B cell (primary cell): ENCODE results near the gene PTPRN2. TPM values are rescaled to one million over a fixed set of nuclear protein-coding genes. Genes with fewer than 3 reads are reported as not detected.

Source experiments
- ATAC-seq: fragments of 200-7000 bp; cut with Tn5 transposase; one replicate; pipeline ENCODE4 v1.10.0; 2021; ENCODE audit warnings: low read depth, mild to moderate bottlenecking, moderate number of reproducible peaks, moderate library complexity
- CTCF ChIA-PET: fragments of 350-600 bp; sonication (Branson Sonifier 250); formaldehyde crosslinking; loops from one replicate; lab custom pipeline; 2021; ENCODE audit warnings: antibody characterized with exemption, inconsistent platforms; lab: Charles Lee
- POLR2A ChIA-PET: fragments of 350-600 bp; sonication (Branson Sonifier 250); formaldehyde crosslinking; loops from one replicate; lab custom pipeline; 2021; ENCODE audit warnings: antibody characterized with exemption; lab: Charles Lee
- DNase-seq: peaks from one replicate; pipeline ENCODE4 v3.0.0; 2013
- H2AFZ ChIP-seq: 2 replicates; pipeline ENCODE4 v1.6.1; 2012; ENCODE audit warnings: mild to moderate bottlenecking, low read depth, low read length; ENCODE audit not compliant: insufficient read depth, poor library complexity, severe bottlenecking
- H3K27ac ChIP-seq, 2 donors: 1 replicate in 1 of 2; 2 replicates in 1 of 2; pipeline ENCODE4 v1.5.1; 2012 to 2013; ENCODE audit warnings: low read length in 2 of 2, mild to moderate bottlenecking in 2 of 2, moderate library complexity in 1 of 2
- H3K27me3 ChIP-seq, 4 experiments: fragments of 200-600 bp in 1 of 4; sonication (generic) in 1 of 4; replicated peaks in 1 of 4; 1 replicate in 2 of 4; 2 replicates in 2 of 4; pipeline versions ENCODE4 v1.6.1 to v1.7.0; 2013 to 2016; ENCODE audit warnings: low read length in 3 of 4, mild to moderate bottlenecking in 2 of 4, mixed read lengths in 1 of 4, moderate library complexity in 1 of 4; ENCODE audit not compliant: insufficient read depth in 4 of 4, control insufficient read depth in 3 of 4; ENCODE audit errors: control extremely low read depth in 1 of 4
- H3K36me3 ChIP-seq, 2 experiments: replicated peaks in 1 of 2; 1 replicate in 1 of 2; 2 replicates in 1 of 2; pipeline versions ENCODE4 v1.6.1 to v1.7.1; 2013; ENCODE audit warnings: low read length in 1 of 2; ENCODE audit not compliant: insufficient read depth in 2 of 2, control insufficient read depth in 1 of 2; ENCODE audit errors: control extremely low read depth in 1 of 2, extremely low read depth in 1 of 2
- H3K4me1 ChIP-seq, 2 donors: fragments of 200-600 bp in 1 of 2; sonication (generic) in 1 of 2; 1 replicate in 1 of 2; 2 replicates in 1 of 2; pipeline versions ENCODE4 v1.5.1 to v1.6.1; 2013 to 2017; ENCODE audit warnings: low read length in 2 of 2; ENCODE audit not compliant: control insufficient read depth in 2 of 2, insufficient read depth in 2 of 2
- H3K4me2 ChIP-seq: replicated peaks from 2 replicates; pipeline ENCODE3; 2012; ENCODE audit warnings: mild to moderate bottlenecking, low read depth, low read length; ENCODE audit not compliant: poor library complexity, severe bottlenecking
- H3K4me3 ChIP-seq, 5 experiments: fragments of 200-600 bp in 1 of 5; sonication (generic) in 1 of 5; 1 replicate in 3 of 5; 2 replicates in 2 of 5; pipeline versions ENCODE4 v1.5.1 to v1.7.0; 2011 to 2016; ENCODE audit warnings: low read length in 4 of 5, mild to moderate bottlenecking in 4 of 5, low read depth in 2 of 5, control low read depth in 1 of 5, moderate library complexity in 1 of 5; ENCODE audit not compliant: insufficient read depth in 1 of 5; ENCODE audit errors: control extremely low read depth in 1 of 5, extremely low read depth in 1 of 5
- H3K79me2 ChIP-seq: fragments of 200-600 bp; sonication (generic); one replicate; pipeline ENCODE4 v1.6.0; 2016; ENCODE audit warnings: low read length; ENCODE audit not compliant: control insufficient read depth, insufficient read depth
- H3K9ac ChIP-seq: fragments of 200-600 bp; sonication (generic); 2 replicates; pipeline ENCODE4 v1.6.1; 2017; ENCODE audit warnings: mild to moderate bottlenecking, low read length, moderate library complexity
- H3K9me3 ChIP-seq, 3 donors: one replicate each; pipeline versions ENCODE4 v1.6.1 to v1.7.1; 2013; ENCODE audit warnings: low read length in 2 of 3; ENCODE audit not compliant: control insufficient read depth in 2 of 3, insufficient read depth in 1 of 3; ENCODE audit errors: control extremely low read depth in 1 of 3
- H4K20me1 ChIP-seq: 2 replicates; pipeline ENCODE4 v1.6.0; 2012; ENCODE audit warnings: mild to moderate bottlenecking, low read length; ENCODE audit not compliant: insufficient read depth, control insufficient read depth, poor library complexity, severe bottlenecking
- H3K27ac Mint-ChIP-seq: one replicate; pipeline ENCODE4 v1.8.0; 2021; ENCODE audit warnings: mixed read lengths
- H3K27me3 Mint-ChIP-seq: one replicate; pipeline ENCODE4 v1.8.0; 2021; ENCODE audit warnings: mixed read lengths
- H3K4me1 Mint-ChIP-seq: one replicate; pipeline ENCODE4 v1.8.0; 2021; ENCODE audit warnings: mixed read lengths
- H3K4me3 Mint-ChIP-seq: one replicate; pipeline ENCODE4 v1.8.0; 2021; ENCODE audit warnings: mixed read lengths
- H3K9me3 Mint-ChIP-seq: one replicate; pipeline ENCODE4 v1.8.0; 2022; ENCODE audit warnings: mixed read lengths; ENCODE audit not compliant: insufficient read depth
- EZH2 ChIP-seq: IDR thresholded peaks from 2 replicates; pipeline ENCODE4 v1.6.1; 2012; ENCODE audit warnings: borderline replicate concordance, low read depth, mild to moderate bottlenecking, moderate library complexity, low read length; ENCODE audit not compliant: insufficient read depth, poor library complexity, severe bottlenecking
- WGBS: methylation state at CpG from one replicate; pipeline ENCODE4 v1.1.5; 2013; ENCODE audit warnings: missing lambda C conversion rate; ENCODE audit not compliant: insufficient coverage; 5-methylcytosine and 5-hydroxymethylcytosine counted together
- intact Hi-C: fragments of 100-400 bp; cut with micrococcal nuclease; formaldehyde crosslinking; loops from one replicate; pipeline ENCODE4 v1.10.0; 2022
- polyA plus RNA-seq: library from polyadenylated mRNA; depleted of rRNA; stranded (reverse); fragments of >200 nt; gene quantifications from 2 replicates; pipeline ENCODE4 v1.2.3, GENCODE V29; 2012
- total RNA-seq, 2 donors: library from RNA; stranded (reverse); fragments of 120-200 nt in 1 of 2; gene quantifications; 1 replicate in 1 of 2; 2 replicates in 1 of 2; pipeline versions ENCODE4 v1.2.3 to v1.2.4, GENCODE V29; 2013 to 2022
- TF ChIP-seq, protein P1 (sequence below): fragments of 200-600 bp; IDR thresholded peaks from one replicate; pipeline ENCODE4 v1.8.0; 2022; ENCODE audit warnings: antibody characterized with exemption, mild to moderate bottlenecking

Gene PTPRN2
- total and polyA plus RNA-seq, 2 donors (not counting 1 experiment from before 2014, with no cell fraction given): 2.0 to 5.0 TPM

DNA sequence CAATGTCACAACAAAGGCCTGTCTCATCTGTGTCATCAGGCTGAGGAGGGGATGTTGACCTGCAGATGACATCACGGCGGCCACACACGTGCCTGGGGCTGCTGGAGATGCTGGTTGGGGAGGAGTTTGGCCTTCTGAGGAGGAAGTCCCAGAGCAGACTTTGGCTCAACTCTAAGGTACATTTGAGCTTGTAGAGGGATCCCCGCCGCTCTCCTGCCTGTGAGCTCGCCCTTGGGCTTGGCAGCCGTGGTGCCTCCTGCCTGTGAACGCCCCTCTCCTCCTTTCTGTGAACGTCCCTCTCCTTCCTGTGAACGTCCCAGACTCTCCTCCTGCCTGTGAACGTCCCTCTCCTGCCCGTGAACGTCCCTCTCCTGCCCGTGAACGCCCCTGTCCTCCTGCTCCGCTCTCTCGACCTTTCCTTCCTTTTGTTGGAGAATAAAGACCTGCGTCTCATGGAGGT is 1074.4 kb downstream of the PTPRN2 start:
- Histone ChIP-seq H3K9ac (no peak overlapping the region), H3K9me3 (peaks cover 0 to 9% (median 0%) of the 10 kb centered on the region in 3 donors), H2AFZ (no peak overlapping the region), H3K4me3 (no peak overlapping the region), H3K4me2 (no peak overlapping the region), H3K79me2 (no peaks in the 10 kb centered on the region), H3K36me3 (no peaks in the 10 kb centered on the region), H3K27ac (no peak overlapping the region), H3K27me3 (peaks cover 0 to 6% (median 0%) of the 10 kb centered on the region in 4 experiments), H4K20me1 (no peaks in the 10 kb centered on the region), H3K4me1 (no peaks in the 10 kb centered on the region)
- peaks cover 9% of the 10 kb centered on the region for H3K27me3 Mint-ChIP-seq
- TF ChIP-seq, protein P1, sequence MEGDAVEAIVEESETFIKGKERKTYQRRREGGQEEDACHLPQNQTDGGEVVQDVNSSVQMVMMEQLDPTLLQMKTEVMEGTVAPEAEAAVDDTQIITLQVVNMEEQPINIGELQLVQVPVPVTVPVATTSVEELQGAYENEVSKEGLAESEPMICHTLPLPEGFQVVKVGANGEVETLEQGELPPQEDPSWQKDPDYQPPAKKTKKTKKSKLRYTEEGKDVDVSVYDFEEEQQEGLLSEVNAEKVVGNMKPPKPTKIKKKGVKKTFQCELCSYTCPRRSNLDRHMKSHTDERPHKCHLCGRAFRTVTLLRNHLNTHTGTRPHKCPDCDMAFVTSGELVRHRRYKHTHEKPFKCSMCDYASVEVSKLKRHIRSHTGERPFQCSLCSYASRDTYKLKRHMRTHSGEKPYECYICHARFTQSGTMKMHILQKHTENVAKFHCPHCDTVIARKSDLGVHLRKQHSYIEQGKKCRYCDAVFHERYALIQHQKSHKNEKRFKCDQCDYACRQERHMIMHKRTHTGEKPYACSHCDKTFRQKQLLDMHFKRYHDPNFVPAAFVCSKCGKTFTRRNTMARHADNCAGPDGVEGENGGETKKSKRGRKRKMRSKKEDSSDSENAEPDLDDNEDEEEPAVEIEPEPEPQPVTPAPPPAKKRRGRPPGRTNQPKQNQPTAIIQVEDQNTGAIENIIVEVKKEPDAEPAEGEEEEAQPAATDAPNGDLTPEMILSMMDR: no peak
- no peak for TF ChIP-seq EZH2
- ChIA-PET POLR2A (no interaction called here), CTCF (no interaction called here)
- no peaks in the 10 kb centered on the region for H3K9me3 Mint-ChIP-seq
- WGBS: 71% methylated on average over 15 of the region's 18 CpGs
- no peak for DNase-seq
- H3K4me3 Mint-ChIP-seq: no peak overlapping the region
- intact Hi-C loops: no loop called here
- H3K4me1 Mint-ChIP-seq: no peaks in the 10 kb centered on the region
- ATAC-seq: no peak
- H3K27ac Mint-ChIP-seq: no peak overlapping the region

DNA sequence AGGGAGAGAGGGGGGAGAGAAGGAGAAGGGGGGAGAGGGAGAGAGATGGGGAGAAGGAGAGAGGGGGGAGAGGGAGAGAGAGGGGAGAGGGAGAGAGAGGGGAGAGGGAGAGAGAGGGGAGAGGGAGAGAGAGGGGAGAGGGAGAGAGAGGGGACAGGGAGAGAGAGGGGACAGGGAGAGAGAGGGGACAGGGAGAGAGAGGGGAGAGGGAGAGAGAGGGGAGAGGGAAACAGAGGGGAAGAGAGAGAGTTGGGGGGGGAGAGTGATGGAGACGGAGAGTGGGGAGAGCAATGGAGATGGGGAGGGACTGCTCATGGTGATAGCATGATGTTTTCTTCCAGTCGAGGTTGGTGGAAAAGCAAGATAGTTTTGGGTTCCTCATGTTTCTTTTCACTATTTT is 1078.4 kb downstream of the PTPRN2 start:
- CTCF ChIA-PET: interaction anchor here (1.4 kb wide), 1 partner anchor 20 kb away, joined by 4 read pairs; no protein-coding TSS in a partner anchor
- no peak overlapping the region for H2AFZ ChIP-seq
- H3K9ac ChIP-seq: no peak overlapping the region
- Mint-ChIP-seq H3K4me3 (no peak overlapping the region), H3K27me3 (peaks cover 36% of the 10 kb centered on the region), H3K9me3 (no peaks in the 10 kb centered on the region), H3K27ac (no peak overlapping the region), H3K4me1 (no peaks in the 10 kb centered on the region)
- ATAC-seq (no peak), DNase-seq (no peak)
- H3K4me1 ChIP-seq: no peaks in the 10 kb centered on the region
- no peaks in the 10 kb centered on the region for H3K79me2 ChIP-seq
- peaks cover 0 to 10% (median 0%) of the 10 kb centered on the region in 3 donors for H3K9me3 ChIP-seq
- H3K4me3 ChIP-seq: no peak overlapping the region
- no peaks in the 10 kb centered on the region for H4K20me1 ChIP-seq
- POLR2A ChIA-PET: no interaction called here
- no peak overlapping the region for H3K27ac ChIP-seq
- H3K27me3 ChIP-seq: peaks cover 0 to 12% (median 0%) of the 10 kb centered on the region in 4 experiments
- intact Hi-C loops: no loop called here
- WGBS: no CpG with 5 or more reads among the region's 2 CpGs
- TF ChIP-seq EZH2: no peak
- TF ChIP-seq, protein P1: no peak
- H3K36me3 ChIP-seq: no peaks in the 10 kb centered on the region
- H3K4me2 ChIP-seq: no peak overlapping the region
